Stimulated activated CD4-positive, alpha-beta T cell treated with anti-CD3 and anti-CD28 coated beads, TNF-alpha, amount 100 ng/mL, for 24 hours (primary cell): Measurements from ENCODE around the gene MOBP.
"Not testable (repeated sequence)": the region's sequence is repeated elsewhere in the genome, so short reads cannot be mapped to it uniquely, and the experiment has no call there.

Source experiments
- DNase-seq, 3 experiments: peaks; one replicate each; pipeline ENCODE4 v3.0.0-alpha.2; 2020; ENCODE audit warnings: low read depth in 3 of 3

Gene MOBP

GRCh38 chr3:39449796-39450195 lies 17.7 kb upstream of the MOBP start:
- DNase-seq: no peak

- DNase-seq: no peak
Observed at GRCh38 chr3:39453134-39453533, 14.3 kb upstream of the MOBP start.

- not testable (repeated sequence) for DNase-seq
Observed at GRCh38 chr3:39453872-39454271, 13.6 kb upstream of the MOBP start.

- no peak for DNase-seq
Observed at GRCh38 chr3:39454591-39455217, 12.8 kb upstream of the MOBP start.

GRCh38 chr3:39456159-39456558 lies 11.3 kb upstream of the MOBP start:
- no peak for DNase-seq

GRCh38 chr3:39457361-39457760 lies 10.1 kb upstream of the MOBP start:
- DNase-seq: no peak

GRCh38 chr3:39458579-39458978 lies 8.9 kb upstream of the MOBP start:
- DNase-seq: not testable (repeated sequence)

- DNase-seq: no peak
Observed at GRCh38 chr3:39460677-39461076, 6.8 kb upstream of the MOBP start.

GRCh38 chr3:39463269-39463668 lies 4.2 kb upstream of the MOBP start:
- no peak for DNase-seq

- no peak for DNase-seq
Observed at GRCh38 chr3:39466988-39467387, 492 bp upstream of the MOBP start.

GRCh38 chr3:39468108-39468436 lies 592 bp downstream of the MOBP start:
- DNase-seq: no peak

- no peak for DNase-seq
Observed at GRCh38 chr3:39469258-39469657, 1.8 kb downstream of the MOBP start.

GRCh38 chr3:39469945-39470344 lies 2.5 kb downstream of the MOBP start:
- DNase-seq: no peak

GRCh38 chr3:39471652-39472051 lies 4.2 kb downstream of the MOBP start:
- DNase-seq: no peak

- DNase-seq: no peak
Observed at GRCh38 chr3:39473452-39474125, 6.1 kb downstream of the MOBP start.

- DNase-seq: no peak
Observed at GRCh38 chr3:39474126-39474515, 6.6 kb downstream of the MOBP start.

- no peak for DNase-seq
Observed at GRCh38 chr3:39476783-39477182, 9.3 kb downstream of the MOBP start.

GRCh38 chr3:39478226-39478625 lies 10.7 kb downstream of the MOBP start:
- no peak for DNase-seq

GRCh38 chr3:39479701-39480414 lies 12.4 kb downstream of the MOBP start:
- DNase-seq: no peak

GRCh38 chr3:39485547-39485946 lies 18.1 kb downstream of the MOBP start:
- no peak for DNase-seq

GRCh38 chr3:39491014-39491413 lies 23.5 kb downstream of the MOBP start:
- no peak for DNase-seq

GRCh38 chr3:39491733-39492350 lies 24.4 kb downstream of the MOBP start:
- DNase-seq: no peak

- DNase-seq: no peak
Observed at GRCh38 chr3:39494781-39495180, 27.3 kb downstream of the MOBP start.
